Sigmoid colon (tissue), 7 donors: ENCODE results near the gene PLA2G2E. TPM values are rescaled to one million over a fixed set of nuclear protein-coding genes. Genes with fewer than 3 reads are reported as not detected.

Experiments used
- DNase-seq: peaks from one replicate; pipeline ENCODE4 v3.0.0-alpha.2; 2019
- H3K27ac ChIP-seq, 4 donors: fragments of 200-600 bp; sonication (generic); one replicate each; pipeline ENCODE4 v1.5.1; 2016 to 2019; ENCODE audit warnings: mild to moderate bottlenecking in 1 of 4
- H3K27me3 ChIP-seq, 3 donors: fragments of 200-600 bp; sonication (generic); one replicate each; pipeline ENCODE4 v1.5.1; 2019; ENCODE audit warnings: mild to moderate bottlenecking in 1 of 3
- H3K36me3 ChIP-seq, 4 donors: fragments of 200-600 bp; sonication (generic); one replicate each; pipeline ENCODE4 v1.5.1; 2016 to 2019
- H3K4me1 ChIP-seq, 4 donors: fragments of 200-600 bp; sonication (generic); one replicate each; pipeline ENCODE4 v1.5.1; 2017 to 2019
- H3K4me3 ChIP-seq, 4 donors: fragments of 200-600 bp; sonication (generic); one replicate each; pipeline ENCODE4 v1.5.1; 2017 to 2019; ENCODE audit warnings: mild to moderate bottlenecking in 2 of 4, moderate library complexity in 1 of 4
- H3K9me3 ChIP-seq, 4 donors: fragments of 200-600 bp in 3 of 4; sonication (generic) in 3 of 4; one replicate each; pipeline versions ENCODE4 v1.5.1 to v1.6.1; 2013 to 2019
- EP300 ChIP-seq, 4 donors: sonication (generic); formaldehyde crosslinking; IDR thresholded peaks; one replicate each; pipeline ENCODE4 v1.6.1; 2017; ENCODE audit warnings: antibody characterized with exemption in 4 of 4
- POLR2A ChIP-seq, 2 donors: fragments of 450-650 bp; IDR thresholded peaks; one replicate each; pipeline ENCODE4 v1.6.1; 2016; ENCODE audit warnings: antibody characterized with exemption in 2 of 2, mild to moderate bottlenecking in 2 of 2, moderate library complexity in 2 of 2
- POLR2AphosphoS5 ChIP-seq, 4 donors: sonication (generic); formaldehyde crosslinking; IDR thresholded peaks; one replicate each; pipeline ENCODE4 v1.6.1; 2017; ENCODE audit warnings: antibody characterized with exemption in 4 of 4
- WGBS, 2 donors: extraction: QIAGEN DNeasy Blood & Tissue Kit; methylation state at CpG; one replicate each; pipeline ENCODE4 v1.1.7; 2013; 5-methylcytosine and 5-hydroxymethylcytosine counted together
- intact Hi-C: fragments of 100-400 bp; cut with DNase I; formaldehyde crosslinking; loops from one replicate; pipeline ENCODE4 v1.15.1; 2023
- polyA plus RNA-seq, 3 donors: library from polyadenylated mRNA; stranded (reverse); fragments of 200-250 nt; gene quantifications; one replicate each; pipeline ENCODE4 v1.2.3, GENCODE V29; 2013
- total RNA-seq, 4 donors: library from RNA; depleted of rRNA; stranded (reverse); fragments of >200 nt; gene quantifications; one replicate each; pipeline ENCODE4 v1.1.0, GENCODE V29; 2016
- TF ChIP-seq, protein P1 (sequence below), 4 experiments: fragments of 450-650 bp in 3 of 4; fragments of 200-600 bp in 1 of 4; IDR thresholded peaks; one replicate each; pipeline ENCODE4 v1.5.1; 2016 to 2019; ENCODE audit warnings: antibody characterized with exemption in 4 of 4, mild to moderate bottlenecking in 3 of 4, moderate library complexity in 2 of 4
- donor health status: healthy with polysubstance abuse.
- donor health status: Bipolar disorder and iron deficiency.
- donor health status: healthy.

PLA2G2E gene, protein sequence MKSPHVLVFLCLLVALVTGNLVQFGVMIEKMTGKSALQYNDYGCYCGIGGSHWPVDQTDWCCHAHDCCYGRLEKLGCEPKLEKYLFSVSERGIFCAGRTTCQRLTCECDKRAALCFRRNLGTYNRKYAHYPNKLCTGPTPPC
- total RNA-seq (not detected), polyA plus RNA-seq (not detected)

DNA sequence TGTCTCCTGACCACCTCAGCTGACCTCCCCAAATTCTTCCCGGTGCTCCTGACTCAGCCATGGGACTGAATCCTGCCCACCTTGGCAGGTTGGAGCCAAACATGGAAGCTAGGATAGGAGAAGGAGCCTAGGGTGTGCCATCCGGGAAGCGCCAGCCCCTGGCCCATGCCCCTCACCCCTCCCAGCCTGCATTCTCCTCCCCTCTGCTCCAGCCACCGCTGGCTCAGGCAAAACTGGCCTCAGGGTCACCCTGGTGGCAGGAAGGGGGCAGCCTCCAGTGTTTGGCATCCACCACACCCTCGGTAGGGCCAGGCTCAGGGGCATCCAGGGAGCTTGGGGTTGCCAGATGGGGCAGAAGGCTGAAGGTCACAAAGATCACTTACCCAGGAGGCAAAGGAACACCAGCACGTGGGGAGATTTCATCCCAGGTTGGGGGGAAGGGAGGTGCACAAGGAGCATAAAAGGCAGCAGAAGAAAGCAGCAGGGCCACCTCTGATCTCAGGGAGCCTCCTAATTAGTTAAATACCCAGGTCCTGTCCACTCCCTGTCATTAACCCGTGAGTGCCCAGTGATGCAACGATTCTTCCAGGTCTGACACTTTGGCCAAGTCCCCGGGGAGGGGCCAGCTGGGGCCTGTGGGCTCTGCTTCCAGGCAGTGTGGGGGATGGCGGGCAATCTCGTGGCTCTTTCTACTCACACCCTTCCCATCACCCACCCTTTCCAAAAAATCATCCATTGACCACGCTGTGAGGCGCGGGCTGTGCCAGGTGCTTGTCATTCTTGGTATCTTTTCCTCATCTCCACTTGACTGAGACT lies at the start of gene PLA2G2E:
PLA2G2E (minus strand) TSS at position 481 of the 816 bp plus-strand sequence; CDS start at position 423, 58 bp downstream.
- TF ChIP-seq, protein P1, sequence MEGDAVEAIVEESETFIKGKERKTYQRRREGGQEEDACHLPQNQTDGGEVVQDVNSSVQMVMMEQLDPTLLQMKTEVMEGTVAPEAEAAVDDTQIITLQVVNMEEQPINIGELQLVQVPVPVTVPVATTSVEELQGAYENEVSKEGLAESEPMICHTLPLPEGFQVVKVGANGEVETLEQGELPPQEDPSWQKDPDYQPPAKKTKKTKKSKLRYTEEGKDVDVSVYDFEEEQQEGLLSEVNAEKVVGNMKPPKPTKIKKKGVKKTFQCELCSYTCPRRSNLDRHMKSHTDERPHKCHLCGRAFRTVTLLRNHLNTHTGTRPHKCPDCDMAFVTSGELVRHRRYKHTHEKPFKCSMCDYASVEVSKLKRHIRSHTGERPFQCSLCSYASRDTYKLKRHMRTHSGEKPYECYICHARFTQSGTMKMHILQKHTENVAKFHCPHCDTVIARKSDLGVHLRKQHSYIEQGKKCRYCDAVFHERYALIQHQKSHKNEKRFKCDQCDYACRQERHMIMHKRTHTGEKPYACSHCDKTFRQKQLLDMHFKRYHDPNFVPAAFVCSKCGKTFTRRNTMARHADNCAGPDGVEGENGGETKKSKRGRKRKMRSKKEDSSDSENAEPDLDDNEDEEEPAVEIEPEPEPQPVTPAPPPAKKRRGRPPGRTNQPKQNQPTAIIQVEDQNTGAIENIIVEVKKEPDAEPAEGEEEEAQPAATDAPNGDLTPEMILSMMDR (IDR thresholded peaks at IDR 0.05): no peak
- TF ChIP-seq POLR2AphosphoS5 (IDR thresholded peaks at IDR 0.05) (no peak), POLR2A (IDR thresholded peaks at IDR 0.05) (no peak), EP300 (IDR thresholded peaks at IDR 0.05) (no peak)
- no peaks in the 10 kb centered on the region for H3K9me3 ChIP-seq
- no peaks in the 10 kb centered on the region for H3K27me3 ChIP-seq
- H3K4me1 ChIP-seq: no peaks in the 10 kb centered on the region
- H3K27ac ChIP-seq: no peak within 1 kb of the TSS
- H3K36me3 ChIP-seq: no peaks in the 10 kb centered on the region
- intact Hi-C loops: no loop called here
- DNase-seq: no peak
- H3K4me3 ChIP-seq: no peak within 1 kb of the TSS
- WGBS, 2 donors: 67 to 71% methylated on average over 14 of the region's 14 CpGs

GRCh38 chr1:19971664-19972063 lies 48.2 kb upstream of the PLA2G2E start:
- intact Hi-C loops: loop anchor here (10.0 kb wide), 1 partner anchor 513 kb away; the partner anchor contains the start of gene CAMK2N1
- TF ChIP-seq POLR2A (IDR thresholded peaks at IDR 0.05) (no peak), POLR2AphosphoS5 (IDR thresholded peaks at IDR 0.05) (no peak), EP300 (IDR thresholded peaks at IDR 0.05) (no peak)
- TF ChIP-seq, protein P1 (IDR thresholded peaks at IDR 0.05): no peak
- Histone ChIP-seq H3K27ac (no peak overlapping the region), H3K27me3 (no peaks in the 10 kb centered on the region), H3K36me3 (no peaks in the 10 kb centered on the region), H3K9me3 (no peaks in the 10 kb centered on the region), H3K4me1 (no peaks in the 10 kb centered on the region), H3K4me3 (no peak overlapping the region)
- 70 to 82% methylated on average over 1 of the region's 1 CpG for WGBS, 2 donors
- no peak for DNase-seq

DNA sequence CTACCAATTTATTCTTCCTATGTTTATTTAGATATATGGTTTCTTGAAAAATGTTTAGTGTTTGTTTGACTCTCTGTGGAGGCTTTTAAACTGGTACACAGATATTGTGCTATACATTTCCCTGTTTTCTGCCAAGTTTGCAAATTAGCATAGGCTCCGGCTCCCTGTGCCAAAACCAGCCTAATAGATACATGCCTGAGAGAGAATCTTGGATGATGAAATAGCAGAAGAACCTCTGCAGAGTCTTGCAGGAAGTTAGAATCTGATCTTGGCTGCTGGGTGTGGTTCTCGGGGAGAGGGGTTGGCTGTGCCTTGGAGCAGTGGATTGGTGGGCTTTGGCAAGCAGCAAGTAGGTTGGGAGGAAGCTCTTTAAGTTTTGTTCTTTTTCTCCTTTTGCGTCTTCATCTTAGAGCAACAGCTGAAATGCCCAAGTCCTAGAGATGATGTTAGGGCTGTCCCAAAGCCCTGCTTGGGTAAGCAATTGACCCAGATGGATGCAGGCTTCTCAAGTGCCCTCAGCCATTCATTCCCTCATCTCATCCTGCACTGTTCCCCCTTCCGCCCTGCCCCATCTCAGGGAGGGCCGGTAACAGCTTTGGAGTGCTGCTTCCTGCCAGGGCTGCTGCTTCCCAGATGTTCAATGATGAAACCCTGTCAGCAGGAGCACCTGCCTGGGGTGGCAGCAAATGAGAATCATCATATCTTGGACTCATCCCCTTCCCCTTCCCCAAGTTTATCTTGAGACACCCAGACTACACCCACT lies 46.7 kb upstream of the PLA2G2E start:
- Histone ChIP-seq H3K27ac (no peak overlapping the region), H3K9me3 (no peaks in the 10 kb centered on the region), H3K27me3 (no peaks in the 10 kb centered on the region), H3K4me1 (no peaks in the 10 kb centered on the region), H3K36me3 (no peaks in the 10 kb centered on the region), H3K4me3 (no peak overlapping the region)
- TF ChIP-seq, protein P1 (IDR thresholded peaks at IDR 0.05): no peak
- TF ChIP-seq POLR2A (IDR thresholded peaks at IDR 0.05) (no peak), EP300 (IDR thresholded peaks at IDR 0.05) (no peak), POLR2AphosphoS5 (IDR thresholded peaks at IDR 0.05) (no peak)
- intact Hi-C loops: loop anchor here (10.0 kb wide), 1 partner anchor 515 kb away; the partner anchor contains the start of gene CAMK2N1
- no peak for DNase-seq
- WGBS, 2 donors: 69 to 77% methylated on average over 5 of the region's 5 CpGs

GRCh38 chr1:19967808-19968207 lies 44.4 kb upstream of the PLA2G2E start:
- TF ChIP-seq POLR2AphosphoS5 (IDR thresholded peaks at IDR 0.05): peak in 1 of 4 donors; percentile 8
- no peak for TF ChIP-seq EP300 (IDR thresholded peaks at IDR 0.05)
- intact Hi-C loops: no loop called here
- H3K27ac ChIP-seq: no peak overlapping the region
- H3K36me3 ChIP-seq: no peaks in the 10 kb centered on the region
- H3K4me3 ChIP-seq: no peak overlapping the region
- H3K9me3 ChIP-seq: no peaks in the 10 kb centered on the region
- peak; percentile 71 for DNase-seq
- H3K27me3 ChIP-seq: no peaks in the 10 kb centered on the region
- 83 to 88% methylated on average over 9 of the region's 9 CpGs for WGBS, 2 donors
- H3K4me1 ChIP-seq: no peaks in the 10 kb centered on the region

GRCh38 chr1:19964542-19964941 lies 41.1 kb upstream of the PLA2G2E start:
- intact Hi-C loops: no loop called here
- H3K9me3 ChIP-seq: no peaks in the 10 kb centered on the region
- 63 to 89% methylated on average over 2 of the region's 2 CpGs for WGBS, 2 donors

More at GRCh38 chr1:19964542-19964941, 41.1 kb upstream of the PLA2G2E start:
- Histone ChIP-seq H3K4me1 (no peaks in the 10 kb centered on the region), H3K4me3 (no peak overlapping the region), H3K36me3 (no peaks in the 10 kb centered on the region), H3K27me3 (no peaks in the 10 kb centered on the region), H3K27ac (no peak overlapping the region)
- no peak for DNase-seq
- TF ChIP-seq, protein P1 (IDR thresholded peaks at IDR 0.05): no peak
- no peak for TF ChIP-seq EP300 (IDR thresholded peaks at IDR 0.05)
- no peak for TF ChIP-seq POLR2AphosphoS5 (IDR thresholded peaks at IDR 0.05)
